Colonic mucosa (tissue), 4 donors: Measurements from ENCODE around the gene AQP7. TPM values are rescaled to one million over a fixed set of nuclear protein-coding genes. Genes with fewer than 3 reads are reported as not detected.
"Not testable (repeated sequence)": the region's sequence is repeated elsewhere in the genome, so short reads cannot be mapped to it uniquely, and the experiment has no call there.

Source experiments
- DNase-seq: peaks from one replicate; pipeline ENCODE4 v3.0.0-alpha.2; 2020
- H3K27ac ChIP-seq: fragments of 200-600 bp; one replicate; pipeline ENCODE4 v1.8.0; 2021
- H3K27me3 ChIP-seq: fragments of 200-600 bp; one replicate; pipeline ENCODE4 v1.8.0; 2021
- H3K36me3 ChIP-seq: fragments of 200-600 bp; one replicate; pipeline ENCODE4 v1.8.0; 2021
- H3K4me1 ChIP-seq: fragments of 200-600 bp; one replicate; pipeline ENCODE4 v1.8.0; 2021; ENCODE audit warnings: mild to moderate bottlenecking
- H3K4me3 ChIP-seq: fragments of 200-600 bp; one replicate; pipeline ENCODE4 v1.8.0; 2021
- H3K9ac ChIP-seq, 2 donors: one replicate each; pipeline ENCODE4 v1.7.0; 2013; ENCODE audit warnings: control low read depth in 2 of 2, low read depth in 2 of 2, low read length in 2 of 2
- H3K9me3 ChIP-seq: fragments of 200-600 bp; one replicate; pipeline ENCODE4 v1.8.0; 2021
- intact Hi-C: fragments of 100-400 bp; cut with DNase I; formaldehyde crosslinking; loops from one replicate; pipeline ENCODE4 v1.14.1; 2022
- total RNA-seq, 2 donors: library from RNA; stranded (reverse); fragmentation: NEBNext Ultra II Directional in 1 of 2; extraction: Animal tissue kit (Norgen Biotek cat#: 25700) in 1 of 2; gene quantifications; one replicate each; pipeline ENCODE4 v1.2.1, GENCODE V29; 2021
- TF ChIP-seq, protein P1 (sequence below): fragments of 200-600 bp; IDR thresholded peaks from one replicate; pipeline ENCODE4 v1.8.0; 2022; ENCODE audit warnings: antibody characterized with exemption, mild to moderate bottlenecking
- donor health status: healthy.
- donor health status: DM: no; HTN: no; CAD: no.
- donor health status: DM: no; HTN: no; CAD: no.

The AQP7 gene
- 10 to 100 TPM in 1 of 2 donors, 1 to 10 TPM in 1; 7.4 to 12.5 TPM for total RNA-seq

DNA sequence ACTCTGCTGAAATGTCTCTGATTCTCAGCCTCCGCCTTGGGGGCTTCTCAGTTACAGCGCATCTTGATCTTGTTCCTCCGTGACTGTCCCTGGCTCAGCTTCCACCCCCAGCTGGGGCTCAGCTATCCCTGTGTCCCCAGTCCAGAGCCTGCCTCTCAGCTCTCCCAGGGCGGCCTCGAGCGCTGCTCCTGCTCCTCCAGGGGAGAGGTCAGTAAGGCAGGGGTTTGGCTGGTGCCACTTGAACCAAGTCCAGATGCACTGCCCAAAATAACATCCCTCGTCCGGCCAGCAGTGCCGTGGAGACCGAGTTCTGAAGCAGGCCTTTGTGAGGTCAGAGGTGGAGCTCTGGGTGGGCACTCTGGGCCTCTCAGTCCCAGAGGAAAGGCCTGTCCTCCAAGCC, at the start of gene AQP7:
AQP7 (minus strand) TSS at position 198 of the 400 bp plus-strand sequence. CDS start 1,306 bp downstream, outside the sequence.
- not testable (repeated sequence) for H3K36me3 ChIP-seq, H3K9me3 ChIP-seq, H3K27ac ChIP-seq, H3K27me3 ChIP-seq, H3K4me1 ChIP-seq, H3K4me3 ChIP-seq, H3K9ac ChIP-seq, DNase-seq
- intact Hi-C loops = loop anchor here (5.0 kb wide), 1 partner anchor 65 kb away; no protein-coding TSS in a partner anchor

DNA sequence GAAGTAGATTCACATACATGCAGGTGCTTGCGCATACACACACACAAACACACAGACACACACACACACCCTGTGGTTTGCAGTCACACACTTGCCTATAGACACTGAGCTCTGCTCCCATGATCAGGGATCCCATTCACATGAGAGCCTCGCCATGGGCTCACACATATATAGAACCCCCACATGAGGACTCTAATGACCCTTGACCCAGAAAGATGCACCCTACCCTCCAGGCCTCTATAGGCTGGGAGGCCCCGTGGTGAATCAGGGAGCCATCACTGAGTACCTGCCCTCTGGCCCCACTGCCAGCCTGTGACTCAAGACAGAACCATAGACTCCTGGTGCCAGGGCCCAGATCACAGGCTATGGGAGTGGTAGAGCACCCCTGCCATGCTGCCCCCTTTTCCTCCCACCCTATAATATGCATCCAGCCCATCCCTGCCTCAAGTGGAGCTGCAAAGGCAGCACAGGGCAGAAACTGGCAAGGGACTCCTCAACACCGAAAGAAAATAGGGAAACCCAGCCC, 48.3 kb upstream of the AQP7 start:
- TF ChIP-seq, protein P1, sequence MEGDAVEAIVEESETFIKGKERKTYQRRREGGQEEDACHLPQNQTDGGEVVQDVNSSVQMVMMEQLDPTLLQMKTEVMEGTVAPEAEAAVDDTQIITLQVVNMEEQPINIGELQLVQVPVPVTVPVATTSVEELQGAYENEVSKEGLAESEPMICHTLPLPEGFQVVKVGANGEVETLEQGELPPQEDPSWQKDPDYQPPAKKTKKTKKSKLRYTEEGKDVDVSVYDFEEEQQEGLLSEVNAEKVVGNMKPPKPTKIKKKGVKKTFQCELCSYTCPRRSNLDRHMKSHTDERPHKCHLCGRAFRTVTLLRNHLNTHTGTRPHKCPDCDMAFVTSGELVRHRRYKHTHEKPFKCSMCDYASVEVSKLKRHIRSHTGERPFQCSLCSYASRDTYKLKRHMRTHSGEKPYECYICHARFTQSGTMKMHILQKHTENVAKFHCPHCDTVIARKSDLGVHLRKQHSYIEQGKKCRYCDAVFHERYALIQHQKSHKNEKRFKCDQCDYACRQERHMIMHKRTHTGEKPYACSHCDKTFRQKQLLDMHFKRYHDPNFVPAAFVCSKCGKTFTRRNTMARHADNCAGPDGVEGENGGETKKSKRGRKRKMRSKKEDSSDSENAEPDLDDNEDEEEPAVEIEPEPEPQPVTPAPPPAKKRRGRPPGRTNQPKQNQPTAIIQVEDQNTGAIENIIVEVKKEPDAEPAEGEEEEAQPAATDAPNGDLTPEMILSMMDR = no peak
- Histone ChIP-seq H3K36me3 (no peaks in the 10 kb centered on the region), H3K27me3 (no peaks in the 10 kb centered on the region), H3K27ac (no peak overlapping the region), H3K9ac (no peak overlapping the region), H3K9me3 (no peaks in the 10 kb centered on the region), H3K4me1 (peaks cover 5% of the 10 kb centered on the region), H3K4me3 (no peak overlapping the region)
- intact Hi-C loops = loop anchor here (5.0 kb wide), 1 partner anchor 43 kb away; no protein-coding TSS in a partner anchor
- DNase-seq = no peak

DNA sequence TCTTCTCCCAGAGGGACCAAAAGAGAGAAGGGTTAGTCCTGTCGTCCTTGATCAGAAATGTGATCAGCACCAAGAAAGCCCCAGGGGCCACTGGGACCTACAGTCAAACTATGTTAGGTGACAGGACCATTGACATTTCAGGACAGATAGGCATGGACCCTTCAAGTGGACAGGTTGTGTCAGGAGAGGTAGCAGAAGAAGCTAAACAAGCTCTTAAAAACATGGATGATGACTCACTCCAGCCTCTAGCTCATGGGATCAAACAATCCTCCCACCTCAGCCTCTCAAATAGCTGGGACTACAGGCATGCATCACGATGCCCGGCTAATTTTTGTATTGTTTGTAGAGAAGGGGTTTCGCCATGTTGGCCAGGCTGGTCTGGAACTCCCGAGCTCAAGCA, 47.3 kb upstream of the AQP7 start:
- H3K4me3 ChIP-seq = no peak overlapping the region
- no peaks in the 10 kb centered on the region for H3K36me3 ChIP-seq
- H3K9ac ChIP-seq = no peak overlapping the region
- intact Hi-C loops = loop anchor here (5.0 kb wide), 1 partner anchor 42 kb away; no protein-coding TSS in a partner anchor
- H3K27me3 ChIP-seq = no peaks in the 10 kb centered on the region
- no peak for DNase-seq
- H3K27ac ChIP-seq = no peak overlapping the region
- peaks cover 5% of the 10 kb centered on the region for H3K4me1 ChIP-seq
- no peaks in the 10 kb centered on the region for H3K9me3 ChIP-seq
- TF ChIP-seq, protein P1 = no peak

DNA sequence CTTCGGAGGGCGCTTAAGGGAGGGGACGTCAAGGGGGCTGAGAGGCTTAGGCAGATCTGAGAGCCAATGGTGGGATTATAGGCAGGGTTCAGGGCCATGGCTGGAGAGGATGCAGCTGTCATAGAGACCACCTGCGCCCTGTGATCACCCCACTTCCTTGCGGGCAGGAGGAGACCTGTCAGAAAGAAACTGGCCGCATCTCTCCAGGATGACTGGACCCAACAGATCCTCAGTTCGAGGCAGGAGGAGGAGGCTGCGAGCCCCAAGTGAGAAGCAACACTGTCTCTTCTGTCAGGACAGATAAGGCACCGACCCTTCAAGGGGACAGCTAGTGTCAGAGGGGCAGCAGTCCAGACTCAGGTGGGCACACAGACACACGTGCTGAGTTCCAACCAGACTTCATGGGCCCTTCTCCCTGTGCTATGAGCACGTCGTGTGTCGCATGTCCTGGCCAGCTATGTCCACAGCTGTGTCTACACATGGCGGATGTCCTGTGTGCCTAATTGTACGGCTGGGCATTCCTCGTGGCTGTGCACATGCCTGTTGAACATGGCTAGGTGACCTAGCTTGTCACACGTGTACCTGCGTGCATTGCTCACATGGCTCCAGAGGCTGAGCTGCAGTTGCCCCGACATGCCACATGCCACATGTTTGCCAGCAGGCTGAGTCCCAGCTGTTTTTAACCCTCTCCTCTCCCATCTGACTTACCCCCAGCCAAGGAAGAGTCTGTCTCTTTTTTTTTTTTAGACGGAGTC, 45.6 kb upstream of the AQP7 start:
- H3K36me3 ChIP-seq = no peaks in the 10 kb centered on the region
- intact Hi-C loops = no loop called here
- peak overlapping the region; percentile 16 for H3K4me3 ChIP-seq
- no peak overlapping the region for H3K27ac ChIP-seq
- DNase-seq = no peak
- H3K27me3 ChIP-seq = no peaks in the 10 kb centered on the region
- peaks cover 5% of the 10 kb centered on the region for H3K4me1 ChIP-seq
- H3K9ac ChIP-seq = peak overlapping the region; percentile 52 to 55
- no peaks in the 10 kb centered on the region for H3K9me3 ChIP-seq
- TF ChIP-seq, protein P1 = no peak

DNA sequence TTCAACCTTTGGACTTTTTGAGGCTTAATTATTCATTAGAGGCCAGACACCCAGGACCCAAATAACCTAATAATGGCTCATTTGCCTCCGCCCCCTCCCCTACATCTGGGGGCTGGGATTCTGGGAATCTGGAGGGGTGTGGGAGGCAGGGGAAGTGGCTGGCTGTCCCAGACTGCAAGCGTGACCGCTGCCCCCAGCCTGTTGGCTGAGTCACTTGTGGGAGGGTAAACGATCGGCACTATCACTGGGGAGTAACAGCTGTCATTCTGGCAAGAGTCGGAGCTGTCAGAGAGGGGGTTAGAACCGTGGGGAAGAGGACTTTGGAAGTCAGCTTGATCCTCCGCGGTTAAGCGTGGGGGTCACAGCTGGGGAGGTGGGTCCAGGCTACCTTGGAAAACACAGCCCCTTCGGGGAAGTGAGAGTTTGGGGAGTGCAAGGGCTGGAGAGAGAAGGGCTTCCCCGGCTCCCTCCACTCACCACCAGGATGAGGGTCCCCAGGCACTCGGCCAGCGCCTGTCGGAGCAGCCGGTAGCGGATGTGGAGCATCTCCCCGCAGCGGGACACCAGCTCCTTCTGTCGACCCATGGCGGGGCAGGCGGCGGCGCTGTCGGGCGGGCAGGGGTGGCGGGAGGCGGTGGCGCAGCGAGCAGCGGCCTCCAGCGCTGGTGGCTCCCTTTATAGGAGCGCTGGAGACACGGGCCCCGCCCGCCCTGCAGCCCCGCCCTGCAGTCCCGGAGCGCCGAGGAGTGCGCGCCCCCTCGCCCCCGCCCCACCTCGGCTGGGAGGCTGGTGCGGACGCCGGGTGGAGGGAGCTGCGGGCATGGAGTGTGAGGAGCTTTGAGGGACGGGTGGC, 44.8 kb upstream of the AQP7 start, which contains the start of gene AQP3:
AQP3 (minus strand) TSS at position 648 of the 853 bp plus-strand sequence; CDS start at position 585, 63 bp downstream.
- Histone ChIP-seq H3K27ac (peak within 1 kb of the TSS; percentile 61), H3K4me1 (peaks cover 5% of the 10 kb centered on the region), H3K4me3 (peak within 1 kb of the TSS; percentile 16), H3K9ac (peak within 1 kb of the TSS; percentile 52 to 68), H3K36me3 (no peaks in the 10 kb centered on the region), H3K9me3 (no peaks in the 10 kb centered on the region), H3K27me3 (no peaks in the 10 kb centered on the region)
- peak; percentile 73 for DNase-seq
- TF ChIP-seq, protein P1 = peak; percentile 15
- intact Hi-C loops = no loop called here
